MM.1S (cell line): ENCODE measurements around the gene SREBF2.

Experiments used
- EZH2 ChIP-seq: fragments of 300-600 bp; sonication (generic); optimal IDR thresholded peaks from 2 replicates; pipeline ENCODE3; 2017; ENCODE audit warnings: low read depth, mild to moderate bottlenecking, antibody characterized with exemption, low read length, mixed read lengths
- EZH2phosphoT487 ChIP-seq: fragments of 300-600 bp; sonication (generic); IDR thresholded peaks from 2 replicates; pipeline ENCODE4 v1.6.1; 2018; ENCODE audit warnings: antibody characterized with exemption, low read length
- TF ChIP-seq, protein P1 (sequence below): fragments of 300-600 bp; sonication (generic); IDR thresholded peaks from 2 replicates; pipeline ENCODE4 v1.5.1; 2016; ENCODE audit warnings: antibody characterized with exemption, low read length, mixed read lengths

DNA sequence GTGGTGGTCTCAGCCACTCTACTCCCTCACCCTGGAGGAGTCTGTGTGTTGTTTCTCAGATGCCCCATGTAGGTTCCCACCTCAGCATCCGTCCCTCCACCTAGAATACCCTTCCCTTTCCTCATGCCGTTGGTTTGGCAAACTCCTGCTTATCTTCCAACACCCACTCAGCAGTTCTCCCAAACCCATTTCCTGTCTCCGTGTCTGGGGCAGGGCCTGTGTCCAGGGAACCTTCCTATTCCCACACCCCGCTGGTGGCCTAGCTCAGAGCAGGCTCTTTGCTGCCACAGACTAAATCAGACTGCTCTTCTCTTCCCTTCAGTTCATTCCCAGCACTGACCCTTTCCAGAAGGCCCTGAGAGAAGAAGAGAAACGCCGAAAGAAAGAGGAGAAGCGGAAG, 7.5 kb upstream of the SREBF2 start:
- TF ChIP-seq, protein P1, sequence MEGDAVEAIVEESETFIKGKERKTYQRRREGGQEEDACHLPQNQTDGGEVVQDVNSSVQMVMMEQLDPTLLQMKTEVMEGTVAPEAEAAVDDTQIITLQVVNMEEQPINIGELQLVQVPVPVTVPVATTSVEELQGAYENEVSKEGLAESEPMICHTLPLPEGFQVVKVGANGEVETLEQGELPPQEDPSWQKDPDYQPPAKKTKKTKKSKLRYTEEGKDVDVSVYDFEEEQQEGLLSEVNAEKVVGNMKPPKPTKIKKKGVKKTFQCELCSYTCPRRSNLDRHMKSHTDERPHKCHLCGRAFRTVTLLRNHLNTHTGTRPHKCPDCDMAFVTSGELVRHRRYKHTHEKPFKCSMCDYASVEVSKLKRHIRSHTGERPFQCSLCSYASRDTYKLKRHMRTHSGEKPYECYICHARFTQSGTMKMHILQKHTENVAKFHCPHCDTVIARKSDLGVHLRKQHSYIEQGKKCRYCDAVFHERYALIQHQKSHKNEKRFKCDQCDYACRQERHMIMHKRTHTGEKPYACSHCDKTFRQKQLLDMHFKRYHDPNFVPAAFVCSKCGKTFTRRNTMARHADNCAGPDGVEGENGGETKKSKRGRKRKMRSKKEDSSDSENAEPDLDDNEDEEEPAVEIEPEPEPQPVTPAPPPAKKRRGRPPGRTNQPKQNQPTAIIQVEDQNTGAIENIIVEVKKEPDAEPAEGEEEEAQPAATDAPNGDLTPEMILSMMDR, result no peak
- TF ChIP-seq EZH2 (no peak), EZH2phosphoT487 (no peak)
